HUES6 (cell line): ENCODE data around the gene CD63.

Experiments
- H3K27ac ChIP-seq: 2 replicates; pipeline ENCODE4 v1.7.0; 2013; ENCODE audit warnings: low read depth, mild to moderate bottlenecking, low read length, inconsistent platforms
- H3K27me3 ChIP-seq: 2 replicates; pipeline ENCODE4 v1.6.1; 2013; ENCODE audit warnings: low read length; ENCODE audit not compliant: control insufficient read depth, insufficient read depth
- H3K36me3 ChIP-seq: 2 replicates; pipeline ENCODE4 v1.6.1; 2013; ENCODE audit warnings: low read length; ENCODE audit not compliant: control insufficient read depth, insufficient read depth
- H3K4me1 ChIP-seq: 2 replicates; pipeline ENCODE4 v1.6.1; 2013; ENCODE audit warnings: low read length; ENCODE audit not compliant: control insufficient read depth, insufficient read depth
- H3K4me3 ChIP-seq: 2 replicates; pipeline ENCODE4 v1.5.1; 2013; ENCODE audit warnings: low read depth, low read length
- H3K9ac ChIP-seq: one replicate; pipeline ENCODE4 v1.6.1; 2013; ENCODE audit warnings: mild to moderate bottlenecking, low read length
- H3K9me3 ChIP-seq: 2 replicates; pipeline ENCODE4 v1.6.1; 2013; ENCODE audit warnings: low read depth, low read length; ENCODE audit not compliant: control insufficient read depth, insufficient read depth

CD63 gene

DNA sequence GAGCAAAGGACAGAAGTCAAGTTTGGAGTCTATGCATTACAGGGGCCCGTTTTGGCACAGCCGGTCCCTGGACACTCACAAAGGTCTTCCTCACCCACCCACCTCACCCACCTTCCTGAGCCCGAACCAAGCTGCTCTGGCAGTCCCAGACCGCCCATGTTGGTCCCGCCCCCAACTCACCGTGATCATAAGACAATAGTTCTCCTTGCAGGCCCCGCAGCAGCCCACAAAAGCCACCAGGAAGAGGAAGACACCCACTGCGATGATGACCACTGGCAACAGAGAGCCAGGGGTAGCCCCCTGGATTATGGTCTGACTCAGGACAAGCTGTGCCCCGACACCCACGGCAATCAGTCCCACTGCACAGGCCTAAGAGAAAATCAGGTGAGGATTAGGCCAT is 1.8 kb downstream of the CD63 start:
- Histone ChIP-seq H3K27ac (no peak overlapping the region), H3K4me3 (peak overlapping the region; percentile 97), H3K4me1 (peaks cover 19% of the 10 kb centered on the region; the same call in 1 of the 2 replicates), H3K9me3 (no peaks in the 10 kb centered on the region), H3K27me3 (no peaks in the 10 kb centered on the region), H3K9ac (peak overlapping the region; percentile 96), H3K36me3 (peaks cover 41% of the 10 kb centered on the region)

- Histone ChIP-seq H3K9ac (no peak overlapping the region), H3K27me3 (no peaks in the 10 kb centered on the region), H3K36me3 (peaks cover 42% of the 10 kb centered on the region), H3K4me3 (no peak overlapping the region), H3K27ac (no peak overlapping the region), H3K4me1 (peaks cover 18% of the 10 kb centered on the region; the same call in 1 of the 2 replicates), H3K9me3 (no peaks in the 10 kb centered on the region)
Measured at GRCh38 chr12:55725556-55725955, 3.3 kb downstream of the CD63 start.

DNA sequence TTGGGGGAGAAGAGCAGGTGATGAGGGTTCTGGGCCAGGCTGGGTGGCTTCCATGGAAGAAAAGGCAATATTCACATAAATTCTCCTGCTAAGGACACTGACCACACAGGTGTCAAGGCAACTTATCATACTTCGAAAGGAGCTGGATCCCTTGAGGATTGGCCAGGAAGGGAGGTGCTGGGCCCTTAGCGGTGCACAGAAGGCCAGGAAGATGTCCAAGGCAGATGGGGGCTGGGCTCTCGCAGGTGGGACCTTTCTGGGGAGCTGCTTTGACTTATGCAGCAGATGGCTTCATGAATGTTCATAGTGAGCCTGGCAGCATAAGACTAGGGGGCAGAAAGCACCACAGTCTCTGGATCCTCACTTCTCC is 3.9 kb downstream of the CD63 start:
- H3K27ac ChIP-seq, result no peak overlapping the region
- peaks cover 12% of the 10 kb centered on the region; the same call in 1 of the 2 replicates for H3K4me1 ChIP-seq
- no peak overlapping the region for H3K9ac ChIP-seq
- H3K4me3 ChIP-seq, result no peak overlapping the region
- H3K27me3 ChIP-seq, result no peaks in the 10 kb centered on the region
- H3K36me3 ChIP-seq, result peaks cover 48% of the 10 kb centered on the region
- no peaks in the 10 kb centered on the region for H3K9me3 ChIP-seq

- peaks cover 50% of the 10 kb centered on the region for H3K36me3 ChIP-seq
- no peaks in the 10 kb centered on the region for H3K27me3 ChIP-seq
- H3K4me1 ChIP-seq, result peaks cover 10% of the 10 kb centered on the region; the same call in 1 of the 2 replicates
- no peak overlapping the region for H3K4me3 ChIP-seq
- H3K27ac ChIP-seq, result no peak overlapping the region
- H3K9me3 ChIP-seq, result no peaks in the 10 kb centered on the region
- H3K9ac ChIP-seq, result no peak overlapping the region
Measured at GRCh38 chr12:55724226-55724939, 4.4 kb downstream of the CD63 start.

GRCh38 chr12:55723516-55724225 is 5.1 kb downstream of the CD63 start:
- Histone ChIP-seq H3K4me3 (no peak overlapping the region), H3K27me3 (no peaks in the 10 kb centered on the region), H3K36me3 (peaks cover 50% of the 10 kb centered on the region), H3K9ac (no peak overlapping the region), H3K27ac (no peak overlapping the region), H3K9me3 (no peaks in the 10 kb centered on the region), H3K4me1 (peaks cover 10% of the 10 kb centered on the region; the same call in 1 of the 2 replicates)

- Histone ChIP-seq H3K27ac (no peak overlapping the region), H3K4me1 (peaks cover 16% of the 10 kb centered on the region), H3K4me3 (no peak overlapping the region), H3K9me3 (no peaks in the 10 kb centered on the region), H3K36me3 (peaks cover 50% of the 10 kb centered on the region), H3K9ac (no peak overlapping the region), H3K27me3 (no peaks in the 10 kb centered on the region)
Measured at GRCh38 chr12:55722948-55723347, 5.9 kb downstream of the CD63 start.

DNA sequence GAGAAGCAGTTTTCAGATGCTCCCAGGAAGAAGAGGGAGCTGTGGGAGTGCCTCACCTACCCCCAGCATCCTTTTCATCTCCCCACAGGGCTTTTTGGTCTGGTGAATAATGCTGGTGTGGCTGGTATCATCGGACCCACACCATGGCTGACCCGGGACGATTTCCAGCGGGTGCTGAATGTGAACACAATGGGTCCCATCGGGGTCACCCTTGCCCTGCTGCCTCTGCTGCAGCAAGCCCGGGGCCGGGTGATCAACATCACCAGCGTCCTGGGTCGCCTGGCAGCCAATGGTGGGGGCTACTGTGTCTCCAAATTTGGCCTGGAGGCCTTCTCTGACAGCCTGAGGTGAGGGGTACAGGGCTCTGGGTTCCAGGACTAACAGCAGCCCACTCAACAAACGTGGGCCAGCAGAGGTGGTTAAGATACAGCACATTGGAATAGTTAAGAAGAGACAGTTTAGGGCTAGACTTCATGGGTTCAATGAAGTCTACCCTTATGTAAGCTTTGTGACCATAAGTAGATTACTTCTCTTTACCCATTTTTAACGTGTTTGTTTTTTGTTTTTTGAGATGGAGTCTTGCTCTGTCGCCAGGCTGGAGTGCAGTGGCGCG is 7.1 kb downstream of the CD63 start:
- Histone ChIP-seq H3K9me3 (no peaks in the 10 kb centered on the region), H3K4me3 (no peak overlapping the region), H3K36me3 (peaks cover 44% of the 10 kb centered on the region), H3K9ac (no peak overlapping the region), H3K4me1 (peaks cover 19% of the 10 kb centered on the region), H3K27me3 (no peaks in the 10 kb centered on the region), H3K27ac (no peak overlapping the region)

DNA sequence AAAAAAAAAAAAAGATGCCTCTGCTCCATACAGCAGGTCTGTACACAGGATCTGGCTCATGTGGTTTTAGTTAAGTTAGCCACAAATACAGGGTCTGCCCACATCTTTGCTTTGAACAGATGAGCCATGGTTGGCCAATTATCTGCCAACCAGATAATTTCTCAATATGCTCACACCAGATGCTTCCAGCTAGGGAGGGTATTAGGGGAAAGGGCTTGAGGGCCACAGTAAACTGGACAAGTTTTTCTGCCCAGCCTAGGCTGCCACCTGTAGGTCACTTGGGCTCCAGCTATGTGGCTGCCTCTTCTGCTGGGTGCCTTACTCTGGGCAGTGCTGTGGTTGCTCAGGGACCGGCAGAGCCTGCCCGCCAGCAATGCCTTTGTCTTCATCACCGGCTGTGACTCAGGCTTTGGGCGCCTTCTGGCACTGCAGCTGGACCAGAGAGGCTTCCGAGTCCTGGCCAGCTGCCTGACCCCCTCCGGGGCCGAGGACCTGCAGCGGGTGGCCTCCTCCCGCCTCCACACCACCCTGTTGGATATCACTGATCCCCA is 7.8 kb downstream of the CD63 start:
- Histone ChIP-seq H3K27ac (no peak overlapping the region), H3K4me1 (peaks cover 19% of the 10 kb centered on the region), H3K4me3 (no peak overlapping the region), H3K9me3 (no peaks in the 10 kb centered on the region), H3K27me3 (no peaks in the 10 kb centered on the region), H3K9ac (no peak overlapping the region), H3K36me3 (peaks cover 37% of the 10 kb centered on the region)

GRCh38 chr12:55720071-55720564 is 8.7 kb downstream of the CD63 start, which contains the start of gene RDH5:
Gene RDH5 (plus strand): TSS chr12:55720393. CDS start chr12:55721185, 792 bp downstream.
- peaks cover 29% of the 10 kb centered on the region for H3K36me3 ChIP-seq
- H3K9ac ChIP-seq, result no peak within 1 kb of the TSS
- H3K4me1 ChIP-seq, result peaks cover 24% of the 10 kb centered on the region
- no peak within 1 kb of the TSS for H3K4me3 ChIP-seq
- no peaks in the 10 kb centered on the region for H3K9me3 ChIP-seq
- H3K27me3 ChIP-seq, result no peaks in the 10 kb centered on the region
- H3K27ac ChIP-seq, result no peak within 1 kb of the TSS

DNA sequence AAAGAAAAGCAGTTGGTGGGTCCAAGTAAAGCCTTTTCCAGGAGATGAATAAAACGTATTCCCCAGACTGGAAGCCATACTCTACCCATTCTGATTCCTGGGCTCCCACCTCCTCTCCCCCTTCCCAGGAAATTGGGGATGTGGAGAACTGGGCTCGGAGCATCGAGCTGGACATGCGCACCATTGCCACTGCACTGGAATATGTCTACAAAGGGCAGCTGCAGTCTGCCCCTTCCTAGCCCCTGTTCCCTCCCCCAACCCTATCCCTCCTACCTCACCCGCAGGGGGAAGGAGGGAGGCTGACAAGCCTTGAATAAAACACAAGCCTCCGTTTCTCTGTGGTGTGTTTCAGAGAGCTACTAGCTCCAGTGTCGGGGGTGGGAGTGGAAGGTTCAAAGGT is 9.4 kb downstream of the CD63 start:
- H3K9ac ChIP-seq, result no peak overlapping the region
- H3K4me3 ChIP-seq, result no peak overlapping the region
- H3K9me3 ChIP-seq, result no peaks in the 10 kb centered on the region
- H3K27me3 ChIP-seq, result no peaks in the 10 kb centered on the region
- peaks cover 24% of the 10 kb centered on the region for H3K4me1 ChIP-seq
- H3K27ac ChIP-seq, result no peak overlapping the region
- H3K36me3 ChIP-seq, result peaks cover 23% of the 10 kb centered on the region
